Measurements from ENCODE around the gene SRD5A2. TPM values are rescaled to one million over a fixed set of nuclear protein-coding genes. Genes with fewer than 3 reads are reported as not detected.

Gene SRD5A2, protein sequence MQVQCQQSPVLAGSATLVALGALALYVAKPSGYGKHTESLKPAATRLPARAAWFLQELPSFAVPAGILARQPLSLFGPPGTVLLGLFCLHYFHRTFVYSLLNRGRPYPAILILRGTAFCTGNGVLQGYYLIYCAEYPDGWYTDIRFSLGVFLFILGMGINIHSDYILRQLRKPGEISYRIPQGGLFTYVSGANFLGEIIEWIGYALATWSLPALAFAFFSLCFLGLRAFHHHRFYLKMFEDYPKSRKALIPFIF
- 0.01 TPM in 2 replicates for polyA plus RNA-seq (2013)

DNA sequence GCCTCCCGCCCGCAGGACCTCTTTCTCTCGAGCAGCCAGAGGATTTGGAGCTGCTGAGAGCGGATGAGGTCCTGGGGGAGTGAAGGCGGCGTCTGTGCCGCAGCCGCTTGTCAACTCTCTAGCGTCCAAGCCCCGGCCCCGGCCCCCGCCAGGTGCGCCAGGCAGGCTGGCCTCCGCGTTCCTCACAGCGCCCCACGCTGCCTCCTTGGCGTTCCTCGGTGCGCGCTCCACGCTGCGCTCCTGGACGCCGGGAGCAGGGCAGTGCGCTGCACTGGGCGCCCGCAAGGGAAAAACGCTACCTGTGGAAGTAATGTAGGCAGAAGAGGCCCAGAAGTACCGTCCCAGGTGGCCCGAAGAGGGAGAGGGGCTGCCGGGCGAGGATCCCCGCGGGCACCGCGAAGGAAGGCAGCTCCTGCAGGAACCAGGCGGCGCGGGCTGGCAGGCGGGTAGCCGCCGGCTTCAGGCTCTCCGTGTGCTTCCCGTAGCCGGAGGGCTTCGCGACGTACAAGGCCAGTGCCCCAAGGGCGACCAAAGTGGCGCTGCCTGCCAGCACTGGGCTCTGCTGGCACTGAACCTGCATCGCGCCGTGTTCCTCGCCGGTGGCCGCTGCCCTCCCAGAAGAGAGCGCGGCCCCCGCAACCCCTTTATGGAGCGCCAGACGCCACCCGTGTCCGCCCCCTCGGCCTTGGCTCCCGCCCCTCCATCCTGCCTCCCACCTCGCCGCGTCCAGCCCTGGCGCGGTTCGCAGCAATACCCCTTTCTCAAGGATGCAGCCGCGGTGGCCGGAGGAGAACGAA lies at the start of gene SRD5A2:
SRD5A2 (minus strand) TSS at position 618 of the 797 bp plus-strand sequence; CDS start at position 580, 38 bp downstream.
- Histone ChIP-seq H2BK5ac (ENCODE audit: low read depth, low read length, poor library complexity) (no peak within 1 kb of the TSS), H2AK5ac (ENCODE audit: low read length) (no peak within 1 kb of the TSS), H3K4ac (ENCODE audit: low read depth, low read length) (no peak within 1 kb of the TSS), H3K79me1 (ENCODE audit: low read length) (no peaks in the 10 kb centered on the region), H3K4me1 (ENCODE audit: control insufficient read depth in 1 of 2, insufficient read depth in 2 of 2, low read length in 2 of 2) (peaks cover 0 to 7% of the 10 kb centered on the region in 2 experiments), H4K91ac (ENCODE audit: low read depth, low read length) (no peak within 1 kb of the TSS), H3K9me3 (ENCODE audit: insufficient read depth, low read depth, low read length) (peaks cover 5% of the 10 kb centered on the region), H3K14ac (ENCODE audit: low read length) (no peak within 1 kb of the TSS), H2AFZ (ENCODE audit: insufficient read depth, low read length, poor library complexity) (no peak within 1 kb of the TSS), H3K4me3 (ENCODE audit: low read depth, low read length) (no peak within 1 kb of the TSS), H2BK12ac (ENCODE audit: low read length) (no peak within 1 kb of the TSS), H3K27ac (ENCODE audit: low read depth, low read length) (no peak within 1 kb of the TSS), H3K4me2 (ENCODE audit: low read length) (peak within 1 kb of the TSS; percentile 57), H2BK120ac (ENCODE audit: insufficient read depth, low read length, poor library complexity) (no peak within 1 kb of the TSS), H4K12ac (ENCODE audit: low read depth, low read length) (no peak within 1 kb of the TSS), H3K23ac (ENCODE audit: low read length) (no peak within 1 kb of the TSS), H3K18ac (ENCODE audit: low read length) (no peak within 1 kb of the TSS), H4K8ac (ENCODE audit: low read depth, low read length) (no peak within 1 kb of the TSS), H3K79me2 (ENCODE audit: control insufficient read depth, insufficient read depth, low read length, poor library complexity) (no peaks in the 10 kb centered on the region), H3K36me3 (ENCODE audit: control insufficient read depth in 1 of 2, insufficient read depth in 2 of 2, low read length in 2 of 2) (no peaks in the 10 kb centered on the region), H3K9ac (ENCODE audit: low read length) (no peak within 1 kb of the TSS), H3K27me3 (ENCODE audit: insufficient read depth, low read length) (peaks cover 28% of the 10 kb centered on the region)
- DNase-seq, result no peak
- WGBS (ENCODE audit: extremely low coverage, insufficient coverage, insufficient read length), result no CpG with 5 or more reads among the region's 76 CpGs

GRCh38 chr2:31606509-31606908 lies 25.8 kb upstream of the SRD5A2 start:
- Histone ChIP-seq H3K23ac (ENCODE audit: low read length) (no peak overlapping the region), H3K4ac (ENCODE audit: low read depth, low read length) (no peak overlapping the region)
- no CpG with 5 or more reads among the region's 3 CpGs for WGBS (ENCODE audit: extremely low coverage, insufficient coverage, insufficient read length)

GRCh38 chr2:31598694-31599093 lies 18.0 kb upstream of the SRD5A2 start:
- Histone ChIP-seq H3K79me1 (ENCODE audit: low read length) (no peaks in the 10 kb centered on the region), H3K4ac (ENCODE audit: low read depth, low read length) (no peak overlapping the region), H3K4me1 (ENCODE audit: control insufficient read depth in 1 of 2, insufficient read depth in 2 of 2, low read length in 2 of 2) (no peaks in the 10 kb centered on the region), H3K27ac (ENCODE audit: low read depth, low read length) (no peak overlapping the region), H4K12ac (ENCODE audit: low read depth, low read length) (no peak overlapping the region), H2BK5ac (ENCODE audit: low read depth, low read length, poor library complexity) (no peak overlapping the region), H4K8ac (ENCODE audit: low read depth, low read length) (no peak overlapping the region), H3K4me2 (ENCODE audit: low read length) (no peak overlapping the region), H2BK12ac (ENCODE audit: low read length) (no peak overlapping the region), H3K9me3 (ENCODE audit: insufficient read depth, low read depth, low read length) (no peaks in the 10 kb centered on the region), H3K4me3 (ENCODE audit: low read depth, low read length) (no peak overlapping the region), H3K79me2 (ENCODE audit: control insufficient read depth, insufficient read depth, low read length, poor library complexity) (no peaks in the 10 kb centered on the region), H3K14ac (ENCODE audit: low read length) (no peak overlapping the region), H3K9ac (ENCODE audit: low read length) (no peak overlapping the region), H4K91ac (ENCODE audit: low read depth, low read length) (no peak overlapping the region), H3K36me3 (ENCODE audit: control insufficient read depth in 1 of 2, insufficient read depth in 2 of 2, low read length in 2 of 2) (no peaks in the 10 kb centered on the region), H3K23ac (ENCODE audit: low read length) (no peak overlapping the region), H3K27me3 (ENCODE audit: insufficient read depth, low read length) (no peaks in the 10 kb centered on the region), H2AFZ (ENCODE audit: insufficient read depth, low read length, poor library complexity) (no peak overlapping the region), H3K18ac (ENCODE audit: low read length) (no peak overlapping the region), H2AK5ac (ENCODE audit: low read length) (no peak overlapping the region), H2BK120ac (ENCODE audit: insufficient read depth, low read length, poor library complexity) (no peak overlapping the region)
- no peak for DNase-seq

More at GRCh38 chr2:31606509-31606908, 25.8 kb upstream of the SRD5A2 start:
- Histone ChIP-seq H3K9me3 (ENCODE audit: insufficient read depth, low read depth, low read length) (no peaks in the 10 kb centered on the region), H4K12ac (ENCODE audit: low read depth, low read length) (no peak overlapping the region), H3K36me3 (ENCODE audit: control insufficient read depth in 1 of 2, insufficient read depth in 2 of 2, low read length in 2 of 2) (no peaks in the 10 kb centered on the region), H3K79me2 (ENCODE audit: control insufficient read depth, insufficient read depth, low read length, poor library complexity) (no peaks in the 10 kb centered on the region), H3K27ac (ENCODE audit: low read depth, low read length) (no peak overlapping the region), H3K14ac (ENCODE audit: low read length) (no peak overlapping the region), H3K18ac (ENCODE audit: low read length) (no peak overlapping the region), H2BK5ac (ENCODE audit: low read depth, low read length, poor library complexity) (no peak overlapping the region), H2BK12ac (ENCODE audit: low read length) (no peak overlapping the region), H4K91ac (ENCODE audit: low read depth, low read length) (no peak overlapping the region), H2AFZ (ENCODE audit: insufficient read depth, low read length, poor library complexity) (no peak overlapping the region), H3K4me2 (ENCODE audit: low read length) (no peak overlapping the region), H4K8ac (ENCODE audit: low read depth, low read length) (no peak overlapping the region), H3K9ac (ENCODE audit: low read length) (no peak overlapping the region), H3K27me3 (ENCODE audit: insufficient read depth, low read length) (no peaks in the 10 kb centered on the region), H2AK5ac (ENCODE audit: low read length) (no peak overlapping the region), H3K4me1 (ENCODE audit: control insufficient read depth in 1 of 2, insufficient read depth in 2 of 2, low read length in 2 of 2) (no peaks in the 10 kb centered on the region), H3K79me1 (ENCODE audit: low read length) (no peaks in the 10 kb centered on the region), H3K4me3 (ENCODE audit: low read depth, low read length) (no peak overlapping the region), H2BK120ac (ENCODE audit: insufficient read depth, low read length, poor library complexity) (no peak overlapping the region)
- DNase-seq, result no peak

GRCh38 chr2:31586230-31586629 lies 5.5 kb upstream of the SRD5A2 start:
- no peak overlapping the region for H2AFZ ChIP-seq (ENCODE audit: insufficient read depth, low read length, poor library complexity)

More at GRCh38 chr2:31586230-31586629, 5.5 kb upstream of the SRD5A2 start:
- Histone ChIP-seq H4K8ac (ENCODE audit: low read depth, low read length) (no peak overlapping the region), H3K36me3 (ENCODE audit: control insufficient read depth in 1 of 2, insufficient read depth in 2 of 2, low read length in 2 of 2) (no peaks in the 10 kb centered on the region), H3K9me3 (ENCODE audit: insufficient read depth, low read depth, low read length) (peaks cover 6% of the 10 kb centered on the region), H3K14ac (ENCODE audit: low read length) (no peak overlapping the region), H2BK120ac (ENCODE audit: insufficient read depth, low read length, poor library complexity) (no peak overlapping the region), H2BK12ac (ENCODE audit: low read length) (no peak overlapping the region), H3K27me3 (ENCODE audit: insufficient read depth, low read length) (peaks cover 6% of the 10 kb centered on the region), H3K9ac (ENCODE audit: low read length) (peak overlapping the region; percentile 59), H4K91ac (ENCODE audit: low read depth, low read length) (no peak overlapping the region), H3K27ac (ENCODE audit: low read depth, low read length) (no peak overlapping the region), H3K4me2 (ENCODE audit: low read length) (no peak overlapping the region), H3K4me1 (ENCODE audit: control insufficient read depth in 1 of 2, insufficient read depth in 2 of 2, low read length in 2 of 2) (no peaks in the 10 kb centered on the region), H3K79me2 (ENCODE audit: control insufficient read depth, insufficient read depth, low read length, poor library complexity) (no peaks in the 10 kb centered on the region), H3K18ac (ENCODE audit: low read length) (no peak overlapping the region), H3K4me3 (ENCODE audit: low read depth, low read length) (no peak overlapping the region), H3K79me1 (ENCODE audit: low read length) (no peaks in the 10 kb centered on the region), H4K12ac (ENCODE audit: low read depth, low read length) (no peak overlapping the region), H3K23ac (ENCODE audit: low read length) (no peak overlapping the region), H2AK5ac (ENCODE audit: low read length) (no peak overlapping the region), H2BK5ac (ENCODE audit: low read depth, low read length, poor library complexity) (no peak overlapping the region), H3K4ac (ENCODE audit: low read depth, low read length) (no peak overlapping the region)
- DNase-seq, result no peak

All from trophoblast cell (in vitro differentiated cells and primary cell).